Fibroblast of lung (primary cell): ENCODE data around the gene RHOB. TPM values are rescaled to one million over a fixed set of nuclear protein-coding genes. Genes with fewer than 3 reads are reported as not detected.

Source experiments
- DNase-seq, 2 donors: peaks; one replicate each; pipeline versions ENCODE4 v3.0.0 to v3.0.0-alpha.2; 2010; ENCODE audit warnings: low read depth in 2 of 2
- H2AFZ ChIP-seq: 2 replicates; pipeline ENCODE4 v1.5.1; 2012; ENCODE audit warnings: low read length, control low read depth, inconsistent platforms
- H3K27ac ChIP-seq: 2 replicates; pipeline ENCODE4 v1.5.1; 2011; ENCODE audit warnings: low read length, control low read depth; ENCODE audit not compliant: insufficient read depth
- H3K27me3 ChIP-seq: 2 replicates; pipeline ENCODE4 v1.5.1; 2011; ENCODE audit warnings: mild to moderate bottlenecking, low read length; ENCODE audit not compliant: control insufficient read depth, insufficient read depth
- H3K36me3 ChIP-seq: 2 replicates; pipeline ENCODE4 v1.5.1; 2011; ENCODE audit warnings: low read length; ENCODE audit not compliant: control insufficient read depth, insufficient read depth
- H3K4me1 ChIP-seq: 2 replicates; pipeline ENCODE4 v1.5.1; 2011; ENCODE audit warnings: low read length; ENCODE audit not compliant: control insufficient read depth, insufficient read depth; ENCODE audit errors: extremely low read depth
- H3K4me2 ChIP-seq: 2 replicates; pipeline ENCODE4 v1.5.1; 2011; ENCODE audit warnings: low read length, control low read depth; ENCODE audit not compliant: insufficient read depth; ENCODE audit errors: extremely low read depth
- H3K4me3 ChIP-seq, 4 experiments: fragments of 200-600 bp in 1 of 4; sonication (generic) in 1 of 4; replicated peaks in 1 of 4; 2 replicates each; pipeline ENCODE4 v1.5.1; 2011 to 2016; ENCODE audit warnings: low read length in 4 of 4, low read depth in 3 of 4, mild to moderate bottlenecking in 3 of 4, control low read depth in 2 of 4, inconsistent platforms in 1 of 4, mixed read lengths in 1 of 4; ENCODE audit not compliant: insufficient read depth in 1 of 4; ENCODE audit errors: control extremely low read depth in 1 of 4
- H3K79me2 ChIP-seq: 2 replicates; pipeline ENCODE4 v1.5.1; 2012; ENCODE audit warnings: mild to moderate bottlenecking, low read length, inconsistent platforms; ENCODE audit not compliant: control insufficient read depth, insufficient read depth
- H3K9ac ChIP-seq: 2 replicates; pipeline ENCODE4 v1.5.1; 2011; ENCODE audit warnings: mild to moderate bottlenecking, low read length, control low read depth; ENCODE audit not compliant: insufficient read depth
- H3K9me3 ChIP-seq: 2 replicates; pipeline ENCODE4 v1.5.1; 2012; ENCODE audit warnings: low read depth, low read length; ENCODE audit not compliant: control insufficient read depth, insufficient read depth
- H4K20me1 ChIP-seq: 2 replicates; pipeline ENCODE4 v1.5.1; 2011; ENCODE audit warnings: low read length; ENCODE audit not compliant: control insufficient read depth, insufficient read depth; ENCODE audit errors: extremely low read depth
- CTCF ChIP-seq, 2 donors: IDR thresholded peaks in 1 of 2; conservative IDR thresholded peaks in 1 of 2; 1 replicate in 1 of 2; 2 replicates in 1 of 2; pipeline ENCODE4 v1.5.1; 2011 to 2012; ENCODE audit warnings: low read length in 2 of 2, control low read depth in 1 of 2, inconsistent platforms in 1 of 2, low read depth in 1 of 2, mild to moderate bottlenecking in 1 of 2
- EZH2 ChIP-seq: IDR thresholded peaks from 2 replicates; pipeline ENCODE4 v1.5.1; 2012; ENCODE audit warnings: low read length, control low read depth, mild to moderate bottlenecking; ENCODE audit errors: missing control alignments
- polyA plus RNA-seq, 2 donors: library from polyadenylated mRNA; depleted of rRNA in 1 of 2; stranded (reverse) in 1 of 2; unstranded in 1 of 2; fragments of >200 nt; gene quantifications; 2 replicates each; pipeline ENCODE4 v1.2.1, GENCODE V29; 2011 to 2012; ENCODE audit warnings: missing spikeins in 1 of 2
- total RNA-seq: library from RNA; depleted of rRNA; stranded (reverse); fragments of >200 nt; gene quantifications from 2 replicates; pipeline ENCODE4 v1.2.1, GENCODE V29; 2014

Gene RHOB
- total and polyA plus RNA-seq, 2 donors (not counting 1 experiment from before 2014, with no cell fraction given) = 113 to 171 TPM

GRCh38 chr2:20494241-20494640 lies 47.4 kb downstream of the RHOB start:
- Histone ChIP-seq H3K27me3 (peaks cover 5% of the 10 kb centered on the region), H3K4me1 (peaks cover 20% of the 10 kb centered on the region), H3K27ac (no peak overlapping the region), H4K20me1 (no peaks in the 10 kb centered on the region), H3K79me2 (no peaks in the 10 kb centered on the region), H3K36me3 (no peaks in the 10 kb centered on the region), H3K4me2 (peak overlapping the region; percentile 11), H2AFZ (no peak overlapping the region), H3K9ac (no peak overlapping the region), H3K4me3 (no peak overlapping the region), H3K9me3 (no peaks in the 10 kb centered on the region)
- DNase-seq = peak; percentile 39 to 85
- TF ChIP-seq CTCF (conservative IDR thresholded peaks at IDR 0.05 in 1 of 2, IDR thresholded peaks at IDR 0.05 in 1 of 2; ENCODE audit: low read depth in 1 of 2, low read length in 2 of 2) (no peak), EZH2 (no peak)

GRCh38 chr2:20496076-20496872 lies 49.4 kb downstream of the RHOB start:
- peaks cover 20% of the 10 kb centered on the region for H3K4me1 ChIP-seq
- H3K36me3 ChIP-seq = no peaks in the 10 kb centered on the region
- DNase-seq = peak; percentile 28 to 65
- H3K79me2 ChIP-seq = no peaks in the 10 kb centered on the region
- H3K4me2 ChIP-seq = no peak overlapping the region
- H3K4me3 ChIP-seq = no peak overlapping the region
- peak overlapping the region; percentile 23 for H3K9ac ChIP-seq
- H3K27me3 ChIP-seq = no peaks in the 10 kb centered on the region
- no peaks in the 10 kb centered on the region for H4K20me1 ChIP-seq
- H3K27ac ChIP-seq = no peak overlapping the region
- H2AFZ ChIP-seq = no peak overlapping the region
- no peaks in the 10 kb centered on the region for H3K9me3 ChIP-seq
- TF ChIP-seq CTCF (conservative IDR thresholded peaks at IDR 0.05 in 1 of 2, IDR thresholded peaks at IDR 0.05 in 1 of 2; ENCODE audit: low read depth in 1 of 2, low read length in 2 of 2) = no peak
- no peak for TF ChIP-seq EZH2

GRCh38 chr2:20496942-20497341 lies 50.1 kb downstream of the RHOB start:
- H3K9ac ChIP-seq = no peak overlapping the region
- peaks cover 20% of the 10 kb centered on the region for H3K4me1 ChIP-seq
- no peak overlapping the region for H3K4me2 ChIP-seq
- no peaks in the 10 kb centered on the region for H3K36me3 ChIP-seq
- H3K79me2 ChIP-seq = no peaks in the 10 kb centered on the region
- no peak for TF ChIP-seq CTCF (conservative IDR thresholded peaks at IDR 0.05 in 1 of 2, IDR thresholded peaks at IDR 0.05 in 1 of 2; ENCODE audit: low read depth in 1 of 2, low read length in 2 of 2)
- no peak for TF ChIP-seq EZH2
- no peak for DNase-seq
- H4K20me1 ChIP-seq = no peaks in the 10 kb centered on the region
- H2AFZ ChIP-seq = no peak overlapping the region
- H3K27me3 ChIP-seq = no peaks in the 10 kb centered on the region
- no peak overlapping the region for H3K27ac ChIP-seq
- H3K9me3 ChIP-seq = no peaks in the 10 kb centered on the region
- H3K4me3 ChIP-seq = no peak overlapping the region

Other genes starting within 250 kb of the RHOB start
- gene SDC1, start 221.9 kb upstream of the RHOB start, total RNA-seq = 17.5 and 56.8 TPM in 2 replicates
- 14.6 and 45.5 TPM in 2 replicates for gene SDC1, start 221.9 kb upstream of the RHOB start, polyA plus RNA-seq
- 46.7 and 54.2 TPM in 2 replicates for gene PUM2, start 96.2 kb upstream of the RHOB start, total RNA-seq
- gene PUM2, start 96.2 kb upstream of the RHOB start, polyA plus RNA-seq = 37.4 and 48.2 TPM in 2 replicates
- 32.4 and 38.1 TPM in 2 replicates for gene HS1BP3, start 204.0 kb downstream of the RHOB start, total RNA-seq
- 17.8 and 21.6 TPM in 2 replicates for gene HS1BP3, start 204.0 kb downstream of the RHOB start, polyA plus RNA-seq
- gene GDF7, start 220.1 kb downstream of the RHOB start, total RNA-seq = under 0.01 and 0.33 TPM in 2 replicates
- 0.02 TPM in 1 of 2 replicates, not detected in the other for gene GDF7, start 220.1 kb downstream of the RHOB start, polyA plus RNA-seq